HG03159 (cell line): Measurements from ENCODE around the gene ANKRD28.
A peak's percentile ranks its signal among the peaks of the same experiment; 100 is the strongest.
"Not testable (repeated sequence)": the region's sequence is repeated elsewhere in the genome, so short reads cannot be mapped to it uniquely, and the experiment has no call there.

Experiments
- ATAC-seq: cut with Tn5 transposase; IDR thresholded peaks from one replicate; pipeline ENCODE4 v1.9.1; 2021; ENCODE audit warnings: mild to moderate bottlenecking, moderate library complexity; ENCODE audit not compliant: unreplicated experiment

Gene ANKRD28

DNA sequence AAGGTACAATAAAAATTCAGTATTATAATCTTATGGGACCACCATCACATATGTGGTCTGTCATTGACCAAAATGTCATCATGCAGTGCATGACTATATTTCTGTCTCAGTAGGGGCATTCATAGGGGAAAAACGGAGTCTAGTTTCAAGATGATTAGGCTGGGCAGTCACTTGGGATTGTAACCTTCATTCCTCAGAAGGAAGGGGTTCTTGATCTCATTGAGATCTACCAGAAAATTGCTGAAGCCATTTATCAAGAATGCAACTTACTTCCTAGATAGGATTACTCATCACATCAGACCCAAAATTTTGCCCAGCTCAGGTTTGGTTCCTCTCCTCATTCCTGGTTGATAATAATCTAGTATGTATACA is 158.9 kb downstream of the ANKRD28 start:
- ATAC-seq = no peak

DNA sequence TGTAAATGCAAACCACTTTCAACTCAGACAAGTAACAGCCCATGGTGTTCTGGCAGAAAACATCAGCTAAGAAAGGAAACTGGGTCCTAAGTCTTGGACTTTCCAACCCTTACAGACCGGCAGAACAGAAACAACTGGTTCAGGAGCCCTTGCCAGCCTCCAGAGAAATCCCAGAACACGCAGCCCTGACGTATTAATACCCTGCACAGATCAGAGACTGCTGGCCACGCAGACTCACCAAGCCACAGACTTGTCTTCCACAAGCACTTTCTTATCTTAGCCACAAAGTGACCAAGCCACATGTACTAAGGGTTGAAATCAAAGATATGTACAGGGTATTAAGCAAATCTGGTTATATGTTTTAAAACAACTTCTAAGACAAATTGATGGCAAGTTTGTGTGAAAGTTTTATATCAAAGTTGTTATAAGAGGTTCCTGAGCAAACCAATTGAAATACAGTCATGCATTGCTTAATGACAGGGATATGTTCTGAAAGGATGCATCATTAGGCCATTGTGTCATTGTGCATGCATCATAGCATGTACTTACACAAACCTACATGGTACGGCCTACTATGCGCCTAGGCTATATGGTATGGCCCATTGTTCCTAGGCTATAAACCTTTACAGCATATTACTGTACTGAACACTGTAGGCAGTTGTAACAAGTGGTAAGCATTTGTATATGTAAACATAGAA is 159.4 kb downstream of the ANKRD28 start:
- no peak for ATAC-seq

DNA sequence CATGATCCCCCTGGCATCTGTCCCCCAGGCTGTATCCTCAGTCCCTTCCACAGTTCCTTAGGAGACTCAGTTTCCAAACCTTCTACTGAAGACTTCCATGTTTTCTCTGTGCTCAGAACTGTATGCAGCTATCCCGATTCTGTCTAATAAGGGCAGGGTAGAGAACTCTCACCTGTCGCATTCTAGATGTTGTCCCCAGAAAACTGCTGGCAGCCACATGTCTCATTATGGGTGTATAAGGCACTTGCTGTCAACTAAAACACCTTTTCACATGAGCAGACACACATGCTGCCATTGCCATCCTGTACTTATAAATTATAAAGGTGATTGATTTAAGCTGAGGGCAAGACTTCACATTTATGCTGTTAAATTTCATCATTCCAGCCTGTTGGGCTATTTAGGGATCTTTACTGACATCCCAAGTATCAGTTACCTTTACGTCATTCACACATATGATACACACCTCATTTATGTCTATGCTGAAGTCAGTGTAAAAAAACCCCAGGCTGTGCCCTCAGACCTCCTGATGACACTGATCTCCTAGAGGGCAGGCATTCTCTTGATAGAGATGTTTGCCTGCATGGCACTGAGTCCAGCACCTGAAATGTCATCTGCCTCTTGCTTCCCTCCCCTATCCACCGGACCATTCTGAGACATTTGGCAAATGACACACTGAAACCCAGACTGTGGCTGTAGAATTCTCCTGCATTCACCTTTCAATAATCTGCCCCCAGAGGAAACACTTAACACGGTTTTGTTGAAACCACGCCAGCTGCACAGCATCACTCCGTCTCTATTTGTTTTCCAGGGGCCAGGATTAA is 160.4 kb downstream of the ANKRD28 start:
- no peak for ATAC-seq

DNA sequence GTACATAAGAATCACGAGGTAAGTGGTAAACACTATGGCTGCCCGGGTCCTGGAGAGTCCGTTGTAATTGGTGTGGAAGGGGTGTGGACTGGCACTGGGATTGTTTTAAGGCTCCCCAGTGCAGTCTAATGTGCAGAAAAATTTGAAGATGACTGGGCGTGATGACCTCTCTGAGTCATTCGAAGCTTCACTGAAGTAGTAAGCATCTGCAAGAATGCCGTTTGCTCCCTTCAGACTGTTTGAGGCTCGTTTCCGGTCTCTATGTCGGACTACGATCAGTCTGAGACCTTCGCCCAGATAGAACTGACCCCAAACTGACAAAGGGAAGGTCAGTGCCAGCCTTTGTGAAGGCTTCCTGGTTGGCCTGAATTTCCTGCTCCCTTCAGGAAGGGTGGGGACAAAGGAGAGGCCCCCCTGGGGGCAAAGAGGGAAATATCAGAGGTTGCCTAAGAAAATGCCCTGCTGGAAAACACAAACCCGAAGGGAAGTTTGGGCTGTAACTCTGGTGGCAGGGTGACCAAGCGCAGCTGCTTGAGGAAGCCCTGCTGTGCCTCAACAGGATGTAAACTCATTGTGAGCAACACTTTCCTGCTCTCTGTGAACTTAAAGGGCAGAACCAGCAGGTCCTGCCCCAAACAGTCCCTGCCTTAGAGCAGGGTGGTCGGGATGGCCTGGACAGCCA is 161.6 kb downstream of the ANKRD28 start:
- no peak for ATAC-seq

DNA sequence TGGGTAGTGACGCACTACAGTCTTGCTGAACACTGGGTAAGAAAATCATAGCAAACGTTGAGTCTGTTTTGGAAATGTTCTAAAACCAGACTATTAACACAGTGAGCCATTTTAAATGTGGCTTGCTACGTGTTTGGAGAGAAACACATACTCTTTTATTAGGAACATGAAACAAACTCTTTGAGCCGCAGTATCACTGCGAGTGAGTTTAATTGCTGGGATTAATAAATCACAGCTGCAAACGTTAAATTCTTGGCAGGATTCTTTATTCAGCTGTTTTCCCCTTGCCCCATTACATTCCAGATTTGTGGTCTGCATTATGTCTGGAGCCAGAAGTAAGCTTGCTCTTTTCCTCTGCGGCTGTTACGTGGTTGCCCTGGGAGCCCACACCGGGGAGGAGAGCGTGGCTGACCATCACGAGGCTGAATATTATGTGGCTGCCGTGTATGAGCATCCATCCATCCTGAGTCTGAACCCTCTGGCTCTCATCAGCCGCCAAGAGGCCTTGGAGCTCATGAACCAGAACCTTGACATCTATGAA is 162.6 kb downstream of the ANKRD28 start:
- ATAC-seq = no peak

DNA sequence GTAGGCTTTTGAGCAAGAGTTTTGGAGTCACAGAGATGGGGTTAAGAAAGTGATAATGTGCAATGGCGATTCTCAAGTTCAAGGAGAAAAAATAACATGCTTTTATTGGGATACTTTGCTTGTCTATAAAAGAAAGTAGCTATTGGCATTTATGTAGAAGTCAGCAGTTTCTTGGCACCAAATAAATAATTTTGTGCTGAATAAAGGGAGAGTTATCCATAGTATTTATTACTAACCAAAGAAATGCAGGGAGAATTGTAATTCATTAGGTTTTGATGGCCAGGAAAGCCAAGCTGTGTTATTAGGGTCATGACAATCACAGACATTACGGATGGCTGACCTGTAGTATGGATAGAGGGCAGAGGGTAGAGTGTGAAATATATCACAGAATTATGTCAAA is 163.1 kb downstream of the ANKRD28 start:
- ATAC-seq = no peak

DNA sequence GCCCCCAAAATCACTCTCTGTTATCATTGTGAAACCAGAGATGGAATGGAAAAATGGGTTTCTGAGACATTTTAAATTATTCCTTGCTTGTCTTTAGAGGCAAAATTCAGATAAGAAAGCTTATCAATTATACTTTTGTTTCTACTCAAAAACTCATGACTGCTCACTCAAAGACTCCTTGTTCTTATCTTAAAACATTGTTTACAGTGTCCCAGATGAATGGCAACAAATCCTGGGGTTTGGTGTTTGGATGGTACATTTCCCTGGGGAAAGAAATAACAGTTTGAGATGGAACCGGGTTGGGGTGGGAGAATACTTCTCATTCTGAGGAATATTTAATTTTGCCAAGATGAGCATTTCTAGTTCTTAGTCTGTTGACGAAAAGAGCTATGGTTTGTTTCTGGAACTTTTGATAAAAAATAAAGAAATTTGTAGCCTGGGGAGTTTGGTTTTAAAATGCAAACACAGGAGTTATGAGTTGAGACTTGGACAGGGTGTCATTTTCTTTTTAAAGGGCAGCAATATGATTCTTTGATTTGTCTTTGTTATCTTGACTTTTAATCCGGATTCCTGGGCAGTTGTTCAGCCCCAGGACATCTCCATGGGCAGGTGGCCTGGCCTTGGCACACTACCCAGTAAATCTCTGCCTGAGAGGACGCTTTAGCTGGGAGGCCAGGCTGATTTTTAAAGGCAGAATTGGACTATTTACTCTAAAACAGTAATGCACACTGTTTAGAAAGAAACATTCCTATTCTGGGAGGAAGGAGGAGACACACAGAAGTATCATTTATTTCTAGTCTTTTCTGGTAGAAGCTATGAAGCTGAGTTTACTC is 163.8 kb downstream of the ANKRD28 start:
- no peak for ATAC-seq

DNA sequence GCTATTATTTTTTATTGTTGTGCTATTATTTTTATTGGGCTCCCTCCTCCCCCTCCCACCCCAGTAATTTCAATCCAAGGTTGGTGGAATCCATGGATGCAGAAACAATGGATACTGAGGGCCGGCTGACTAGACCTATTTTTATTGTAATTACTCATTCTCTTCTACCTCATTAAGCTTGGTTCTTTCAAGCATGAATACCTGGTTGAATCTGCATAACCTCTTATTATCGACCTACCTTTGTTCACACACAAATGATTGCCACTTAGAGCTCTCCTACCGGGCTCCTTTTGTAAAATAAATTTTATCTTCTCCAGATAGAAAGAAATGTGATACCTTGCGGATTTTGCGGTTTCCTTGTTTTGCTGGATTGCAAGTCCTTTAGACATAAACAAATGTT is 164.6 kb downstream of the ANKRD28 start:
- no peak for ATAC-seq

DNA sequence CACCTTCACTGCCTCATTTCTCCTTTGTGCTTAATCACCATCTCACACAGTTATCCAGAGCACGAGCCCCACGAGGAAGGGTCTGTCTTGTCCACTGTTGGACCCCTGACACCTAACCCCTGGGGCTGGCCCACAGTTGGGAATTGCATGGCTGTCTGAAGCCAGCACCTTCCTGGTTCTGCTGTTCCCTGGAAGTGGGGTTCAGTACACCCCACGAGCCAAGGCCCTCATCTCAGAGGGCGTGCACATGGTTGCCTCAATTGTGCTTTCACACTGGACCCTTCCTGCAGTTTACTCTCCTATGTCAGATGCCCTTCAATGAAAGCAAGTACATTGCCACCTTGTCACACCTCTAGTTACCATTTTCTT is 165.6 kb downstream of the ANKRD28 start:
- no peak for ATAC-seq

DNA sequence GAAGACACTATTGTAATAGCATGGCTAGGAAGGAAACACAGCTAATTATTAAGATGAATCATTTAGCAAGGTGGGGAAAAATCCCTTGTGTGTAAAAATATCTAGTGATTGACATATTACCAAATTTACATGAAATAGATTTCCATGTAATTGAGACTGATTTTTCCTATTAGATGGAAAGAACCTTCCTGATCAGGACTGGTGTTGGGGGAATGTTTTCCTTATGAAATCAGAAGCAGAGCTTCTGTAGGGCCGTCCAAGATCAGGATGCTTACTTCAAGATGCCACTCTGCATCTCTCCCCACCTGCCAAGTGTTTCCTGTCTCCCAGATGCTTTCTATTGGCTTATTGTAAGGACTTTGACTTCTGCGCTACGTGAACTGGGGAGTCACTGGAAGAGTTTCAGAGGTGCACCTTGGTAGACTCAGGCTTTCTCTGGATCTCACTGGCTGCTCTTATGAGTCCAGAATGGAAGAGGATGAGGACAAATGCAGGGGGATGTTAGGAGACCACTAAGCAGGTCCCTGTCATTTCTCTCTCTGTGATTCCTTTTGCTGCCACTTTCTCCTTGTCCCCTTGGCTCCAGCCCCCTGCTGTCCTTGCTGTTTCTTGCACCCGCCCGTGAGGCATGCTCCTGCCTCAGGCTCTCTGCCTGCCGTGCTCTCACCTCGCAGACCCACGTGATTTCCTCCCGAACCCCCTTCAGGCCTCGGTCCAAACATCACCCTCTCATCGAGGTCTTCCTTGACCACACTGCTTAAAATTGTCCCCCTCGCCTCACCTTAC is 166.2 kb downstream of the ANKRD28 start:
- ATAC-seq = no peak

DNA sequence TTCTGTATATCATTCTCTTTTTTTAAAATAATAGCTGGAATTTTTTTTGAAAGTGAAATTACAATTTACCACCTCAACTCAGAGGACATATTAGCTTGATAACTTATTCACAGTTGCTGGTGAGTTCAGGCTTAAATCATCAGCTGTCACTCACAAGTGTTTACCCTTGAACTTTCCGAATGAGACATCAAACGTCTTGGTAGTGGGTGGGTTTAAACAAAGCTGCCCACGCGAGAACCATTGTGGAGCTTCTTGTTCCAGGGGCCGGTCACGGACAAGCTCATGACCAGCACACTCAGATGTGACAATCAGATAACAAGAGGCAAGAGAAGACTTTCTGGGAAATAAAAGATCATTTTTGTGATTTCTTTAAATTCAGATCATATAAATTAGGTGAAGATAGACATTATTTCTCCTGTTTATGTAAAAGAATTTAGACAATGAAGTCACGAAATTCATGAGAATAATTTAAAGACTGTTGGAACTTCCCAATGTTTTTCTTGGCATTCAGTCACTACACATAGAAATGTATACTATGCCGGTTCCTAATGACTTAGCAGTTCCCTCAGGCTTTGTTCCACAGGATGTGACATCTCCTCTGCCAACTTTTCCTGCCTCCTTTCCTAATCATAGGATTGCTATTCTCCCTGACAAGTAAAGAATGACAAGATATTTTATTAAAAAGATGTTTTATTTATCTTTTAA is 167.0 kb downstream of the ANKRD28 start:
- ATAC-seq = peak; percentile 45

DNA sequence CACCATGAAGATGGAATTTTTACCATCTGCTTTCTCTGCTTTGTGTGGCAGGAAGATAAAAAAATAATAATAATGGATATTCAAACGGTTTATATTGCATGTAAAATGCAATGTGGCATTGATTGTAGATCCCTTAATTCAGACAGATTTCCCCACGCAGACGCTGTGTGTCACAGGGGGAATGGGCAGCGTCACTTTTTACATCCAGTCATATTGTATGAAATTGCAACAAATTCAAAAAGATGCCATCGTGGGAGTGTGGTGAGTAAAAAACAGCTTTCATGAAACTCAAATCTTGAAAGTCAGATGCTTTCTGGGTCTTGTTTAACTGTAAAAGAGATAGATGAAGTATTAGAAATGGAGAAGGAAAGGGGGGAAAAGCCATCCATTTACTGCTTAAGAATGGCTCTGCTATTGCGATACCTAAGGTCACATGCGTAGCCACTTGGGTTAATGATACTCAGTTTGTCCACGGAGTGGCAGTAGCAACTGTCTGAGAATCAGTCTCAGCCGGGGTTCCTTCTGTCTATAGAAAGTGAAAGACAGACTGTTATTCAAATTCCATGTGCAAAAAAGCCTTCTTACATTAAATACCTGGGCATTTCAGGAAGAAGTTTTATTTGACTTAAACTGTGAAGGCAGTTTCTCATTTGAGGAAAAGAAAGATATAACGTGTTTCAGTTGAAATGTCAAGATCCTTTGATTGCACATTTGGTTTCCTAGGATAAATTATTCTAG is 167.8 kb downstream of the ANKRD28 start:
- ATAC-seq = peak; percentile 93

DNA sequence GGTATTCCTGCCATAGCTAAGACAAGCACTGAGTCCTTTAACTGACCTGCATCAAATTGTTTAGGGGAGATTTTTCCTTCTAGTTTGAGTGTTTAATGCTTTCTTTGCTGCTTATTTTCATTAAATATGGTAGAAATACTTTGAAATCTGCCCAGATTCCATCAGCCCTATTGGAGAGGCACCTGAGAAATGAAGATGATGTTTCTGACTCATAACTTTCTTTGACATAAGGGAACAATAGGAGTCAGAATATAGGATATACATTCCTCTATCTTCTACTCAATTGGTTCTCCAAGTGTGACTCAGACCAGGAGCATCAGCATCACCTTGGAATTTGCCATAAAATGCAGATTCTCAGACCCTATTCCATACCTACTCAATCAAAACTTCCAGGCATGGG is 168.8 kb downstream of the ANKRD28 start:
- no peak for ATAC-seq

DNA sequence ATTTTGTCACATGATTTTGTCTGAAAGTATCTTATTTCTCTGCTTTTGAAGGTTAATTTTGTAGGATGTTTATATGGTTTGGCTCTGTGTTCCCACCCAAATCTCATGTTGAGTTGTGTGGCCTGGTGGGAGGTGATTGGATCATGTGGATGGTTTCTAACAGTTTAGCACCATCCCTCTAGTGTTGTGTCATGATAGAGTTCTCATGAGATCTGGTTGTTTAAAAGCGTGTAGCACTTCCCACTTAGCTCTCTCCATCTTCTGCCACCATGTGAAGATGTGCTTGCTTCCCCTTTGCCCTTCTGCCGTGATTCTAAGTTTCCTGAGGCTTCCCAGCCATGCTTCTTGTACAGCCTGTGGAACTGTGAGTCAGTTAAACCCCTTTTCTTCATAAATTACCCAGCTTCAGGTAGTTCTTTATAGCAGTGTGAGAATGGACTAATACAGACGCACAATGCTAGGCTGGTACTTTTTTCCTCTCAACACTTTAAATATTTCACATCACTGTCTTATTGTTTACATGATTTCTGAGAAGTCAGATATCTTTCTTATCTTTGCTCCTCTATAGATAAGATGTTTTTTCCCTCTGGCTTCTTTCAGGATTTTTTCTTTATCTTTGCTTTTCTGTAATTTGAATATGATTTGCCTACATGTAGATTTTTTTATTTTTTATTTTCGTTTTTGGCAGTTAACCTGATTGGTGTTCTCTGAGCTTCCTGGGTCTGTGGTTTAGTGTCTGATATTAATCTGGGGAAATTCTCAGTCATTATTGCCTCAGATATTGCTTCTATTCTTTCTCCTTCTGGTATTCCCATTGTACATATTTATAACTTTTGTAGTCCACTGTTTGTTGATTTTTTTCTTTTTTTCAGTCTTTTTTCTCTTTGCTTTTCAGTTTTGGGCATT is 174.0 kb downstream of the ANKRD28 start:
- ATAC-seq = no peak

DNA sequence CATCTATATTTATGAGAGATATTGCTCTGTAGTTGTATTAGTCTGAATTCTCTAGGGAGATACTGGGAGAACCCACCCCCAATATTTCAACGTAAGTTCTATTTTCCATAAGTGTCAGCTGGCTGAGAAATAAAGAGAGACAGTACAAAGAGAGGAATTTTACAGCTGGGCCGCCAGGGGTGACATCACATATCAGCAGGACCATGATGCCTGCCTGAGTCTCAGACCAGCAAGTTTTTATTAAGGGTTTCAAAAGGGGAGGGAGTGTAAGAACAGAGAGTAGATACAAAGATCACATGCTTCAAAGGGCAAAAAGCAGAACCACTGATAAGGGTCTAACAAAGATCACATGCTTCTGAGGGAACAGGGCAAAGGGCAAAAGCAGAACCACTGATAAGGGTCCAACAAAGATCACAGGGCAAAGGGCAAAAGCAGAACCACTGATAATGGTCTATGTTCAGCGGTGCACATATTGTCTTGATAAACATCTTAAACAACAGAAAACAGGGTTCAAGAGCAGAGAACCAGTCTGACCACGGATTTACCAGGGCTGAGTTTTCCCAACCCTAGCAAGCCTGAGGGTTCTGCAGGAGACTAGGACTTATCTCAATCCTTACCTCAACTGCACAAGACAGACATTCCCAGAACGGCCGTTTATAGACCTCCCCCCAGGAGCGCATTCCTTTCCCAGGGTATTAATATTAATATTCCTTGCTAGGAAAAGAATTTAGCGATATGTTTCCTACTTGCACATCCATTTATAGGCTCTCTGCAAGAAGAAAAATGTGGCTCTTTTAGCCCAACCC is 177.9 kb downstream of the ANKRD28 start:
- not testable (repeated sequence) for ATAC-seq
